H1 (cell line): Measurements from ENCODE around the gene ACP4. TPM values are rescaled to one million over a fixed set of nuclear protein-coding genes. Genes with fewer than 3 reads are reported as not detected.

Source experiments
- CTCF ChIA-PET: fragments of 300-600 bp; sonication (Branson Sonifier 250); formaldehyde crosslinking; loops from one replicate; lab custom pipeline; 2021; ENCODE audit not compliant: partially characterized antibody; lab: Charles Lee
- POLR2A ChIA-PET: fragments of 300-600 bp; sonication (Branson Sonifier 250); formaldehyde crosslinking; loops from one replicate; lab custom pipeline; 2021; ENCODE audit warnings: inconsistent platforms; ENCODE audit not compliant: partially characterized antibody; lab: Charles Lee
- DNase-seq, 2 experiments: peaks; one replicate each; pipeline versions ENCODE4 v3.0.0 to v3.0.0-alpha.2; 2010 to 2022; ENCODE audit warnings: low spot score in 2 of 2, low read depth in 1 of 2, mixed read lengths in 1 of 2
- FAIRE-seq: peaks from 2 replicates; lab custom pipeline; 2011; peaks lifted over from hg19 to GRCh38; lab: Jason Lieb, UNC
- H2AFZ ChIP-seq: 2 replicates; pipeline ENCODE4 v1.8.1; 2012; ENCODE audit warnings: low read length, inconsistent platforms
- H2AK5ac ChIP-seq: 2 replicates; pipeline ENCODE4 v1.6.1; 2013; ENCODE audit warnings: low read depth, low read length
- H2BK120ac ChIP-seq: replicated peaks from 2 replicates; pipeline ENCODE3; 2013; ENCODE audit warnings: low read depth, low read length, inconsistent platforms
- H2BK12ac ChIP-seq: 2 replicates; pipeline ENCODE4 v1.6.1; 2013; ENCODE audit warnings: low read depth, low read length
- H2BK15ac ChIP-seq: 2 replicates; pipeline ENCODE4 v1.6.1; 2013; ENCODE audit warnings: low read length
- H2BK20ac ChIP-seq: 2 replicates; pipeline ENCODE4 v1.6.1; 2013; ENCODE audit warnings: low read length
- H2BK5ac ChIP-seq: 2 replicates; pipeline ENCODE4 v1.6.1; 2013; ENCODE audit warnings: low read depth, low read length
- H3K14ac ChIP-seq: 2 replicates; pipeline ENCODE4 v1.6.1; 2013; ENCODE audit warnings: inconsistent platforms; ENCODE audit not compliant: insufficient read length
- H3K18ac ChIP-seq: 2 replicates; pipeline ENCODE4 v1.6.1; 2013; ENCODE audit warnings: low read length; ENCODE audit errors: extremely low read depth
- H3K23ac ChIP-seq: 2 replicates; pipeline ENCODE4 v1.6.1; 2013; ENCODE audit warnings: inconsistent platforms; ENCODE audit not compliant: insufficient read length
- H3K23me2 ChIP-seq: 2 replicates; pipeline ENCODE4 v1.6.1; 2013; ENCODE audit warnings: low read depth, low read length
- H3K27ac ChIP-seq: 2 replicates; pipeline ENCODE4 v1.6.1; 2011; ENCODE audit warnings: low read depth, low read length, inconsistent platforms
- H3K27me3 ChIP-seq, 4 experiments: replicated peaks in 1 of 4; 1 replicate in 1 of 4; 2 replicates in 3 of 4; pipeline versions ENCODE4 v1.6.1 to v1.8.1; 2011 to 2013; ENCODE audit warnings: low read length in 3 of 4, mild to moderate bottlenecking in 3 of 4, inconsistent platforms in 2 of 4, mixed read lengths in 2 of 4, moderate library complexity in 1 of 4; ENCODE audit not compliant: control insufficient read depth in 3 of 4, insufficient read depth in 3 of 4; ENCODE audit errors: extremely low read depth in 1 of 4
- H3K36me3 ChIP-seq, 4 experiments: 2 replicates each; pipeline versions ENCODE4 v1.6.1 to v1.8.1; 2011 to 2013; ENCODE audit warnings: mild to moderate bottlenecking in 4 of 4, low read length in 3 of 4, moderate library complexity in 2 of 4, control low read depth in 1 of 4, inconsistent platforms in 1 of 4; ENCODE audit not compliant: insufficient read depth in 4 of 4, control insufficient read depth in 2 of 4
- H3K4ac ChIP-seq: replicated peaks from 2 replicates; pipeline ENCODE3; 2013; ENCODE audit warnings: low read length, low read depth, mixed read lengths, inconsistent platforms; ENCODE audit not compliant: insufficient read length
- H3K4me1 ChIP-seq, 4 experiments: replicated peaks in 1 of 4; 1 replicate in 1 of 4; 2 replicates in 3 of 4; pipeline versions ENCODE4 v1.6.1 to v1.8.1; 2011 to 2013; ENCODE audit warnings: low read length in 3 of 4, inconsistent platforms in 2 of 4, mixed read lengths in 1 of 4; ENCODE audit not compliant: insufficient read depth in 4 of 4, control insufficient read depth in 3 of 4
- H3K4me2 ChIP-seq, 2 experiments: 2 replicates each; pipeline versions ENCODE4 v1.6.1 to v1.8.1; 2011 to 2013; ENCODE audit warnings: low read depth in 2 of 2, low read length in 2 of 2, control low read depth in 1 of 2, inconsistent platforms in 1 of 2, mild to moderate bottlenecking in 1 of 2; ENCODE audit not compliant: insufficient read depth in 1 of 2
- H3K4me3 ChIP-seq, 4 experiments: fragments of 200-600, 300-600 bp in 1 of 4; sonication (generic), shearing (Covaris generic), sonication (Bioruptor Twin) in 1 of 4; 2 replicates each; pipeline versions ENCODE4 v1.5.1 to v1.8.1; 2011 to 2016; ENCODE audit warnings: low read length in 4 of 4, low read depth in 3 of 4, control low read depth in 2 of 4, inconsistent platforms in 2 of 4, mild to moderate bottlenecking in 2 of 4, mixed read lengths in 1 of 4, moderate library complexity in 1 of 4; ENCODE audit not compliant: insufficient read depth in 2 of 4; ENCODE audit errors: extremely low read depth in 1 of 4
- H3K56ac ChIP-seq: replicated peaks from 2 replicates; pipeline ENCODE3; 2013; ENCODE audit warnings: low read depth, mild to moderate bottlenecking, mixed read lengths, low read length, inconsistent platforms; ENCODE audit not compliant: insufficient read length
- H3K79me1 ChIP-seq: 2 replicates; pipeline ENCODE4 v1.6.1; 2013; ENCODE audit warnings: low read depth, low read length, control low read depth
- H3K79me2 ChIP-seq, 2 experiments: 2 replicates each; pipeline versions ENCODE4 v1.6.1 to v1.8.1; 2012 to 2013; ENCODE audit warnings: low read length in 2 of 2, mild to moderate bottlenecking in 2 of 2, inconsistent platforms in 1 of 2; ENCODE audit not compliant: insufficient read depth in 2 of 2, control insufficient read depth in 1 of 2
- H3K9ac ChIP-seq, 4 experiments: replicated peaks in 1 of 4; 1 replicate in 1 of 4; 2 replicates in 3 of 4; pipeline versions ENCODE4 v1.6.1 to v1.8.1; 2011 to 2013; ENCODE audit warnings: low read depth in 3 of 4, low read length in 3 of 4, control low read depth in 2 of 4, mild to moderate bottlenecking in 2 of 4, moderate library complexity in 2 of 4, inconsistent platforms in 1 of 4; ENCODE audit errors: extremely low read depth in 1 of 4
- H3K9me3 ChIP-seq, 2 experiments: 2 replicates each; pipeline versions ENCODE4 v1.6.1 to v1.8.1; 2012 to 2013; ENCODE audit warnings: mild to moderate bottlenecking in 2 of 2, moderate library complexity in 2 of 2, control low read depth in 1 of 2, inconsistent platforms in 1 of 2, low read depth in 1 of 2, low read length in 1 of 2, mixed read lengths in 1 of 2; ENCODE audit not compliant: insufficient read depth in 2 of 2
- H4K20me1 ChIP-seq, 2 experiments: replicated peaks in 1 of 2; 2 replicates each; pipeline versions ENCODE3 to v1.8.1; 2011 to 2013; ENCODE audit warnings: inconsistent platforms in 2 of 2, low read length in 2 of 2, mild to moderate bottlenecking in 1 of 2; ENCODE audit not compliant: insufficient read depth in 2 of 2, control insufficient read depth in 1 of 2
- H4K5ac ChIP-seq: 2 replicates; pipeline ENCODE4 v1.6.1; 2013; ENCODE audit warnings: low read length, low read depth, mixed read lengths, inconsistent platforms; ENCODE audit not compliant: insufficient read length
- H4K8ac ChIP-seq: 2 replicates; pipeline ENCODE4 v1.8.0; 2013; ENCODE audit warnings: mild to moderate bottlenecking, moderate library complexity, low read length, inconsistent platforms; ENCODE audit not compliant: insufficient read depth; ENCODE audit errors: extremely low read depth
- H4K91ac ChIP-seq: replicated peaks from 2 replicates; pipeline ENCODE3; 2013; ENCODE audit warnings: low read length, mixed read lengths, inconsistent platforms; ENCODE audit not compliant: insufficient read length
- CBX8 ChIP-seq: fragments of 300-800, 300-1000 bp; sonication (generic); IDR thresholded peaks from 2 replicates; pipeline ENCODE4 v1.7.1; 2016; ENCODE audit warnings: low read depth, low read length, borderline replicate concordance
- HDAC6 ChIP-seq: IDR thresholded peaks from one replicate; pipeline ENCODE4 v1.7.1; 2012; ENCODE audit warnings: low read depth, mild to moderate bottlenecking, inconsistent platforms, low read length, moderate library complexity
- POLR2A ChIP-seq, 2 experiments: IDR thresholded peaks; 1 replicate in 1 of 2; 2 replicates in 1 of 2; pipeline ENCODE4 v1.6.1; 2011; ENCODE audit warnings: low read depth in 2 of 2, low read length in 2 of 2, mild to moderate bottlenecking in 2 of 2; ENCODE audit errors: control extremely low read depth in 1 of 2
- POLR2AphosphoS5 ChIP-seq: IDR thresholded peaks from 2 replicates; pipeline ENCODE4 v1.6.1; 2011; ENCODE audit warnings: low read depth, low read length
- RAD21 ChIP-seq, 2 experiments: IDR thresholded peaks in 1 of 2; conservative IDR thresholded peaks in 1 of 2; 2 replicates each; pipeline ENCODE4 v1.6.1; 2011; ENCODE audit warnings: low read depth in 2 of 2, low read length in 2 of 2, improper control_type of control experiment in 1 of 2, inconsistent platforms in 1 of 2, mild to moderate bottlenecking in 1 of 2, moderate library complexity in 1 of 2
- RFX5 ChIP-seq: IDR thresholded peaks from 2 replicates; pipeline ENCODE4 v1.6.1; 2011; ENCODE audit warnings: low read depth, low read length, improper control_type of control experiment, borderline replicate concordance
- TAF7 ChIP-seq: optimal IDR thresholded peaks from 2 replicates; pipeline ENCODE3; 2011; ENCODE audit warnings: low read depth, mild to moderate bottlenecking, inconsistent platforms, low read length, moderate library complexity, borderline replicate concordance
- WGBS, 2 experiments: shearing (Covaris generic) in 1 of 2; methylation state at CpG; one replicate each; pipeline versions ENCODE4 v1.1.6 to v1.1.7; 2013 to 2015; ENCODE audit warnings: low lambda C conversion rate in 2 of 2, mixed read lengths in 2 of 2, inconsistent platforms in 1 of 2, low coverage in 1 of 2, missing lambda C conversion rate in 1 of 2; ENCODE audit not compliant: insufficient replicate concordance in 2 of 2, insufficient coverage in 1 of 2, insufficient read length in 1 of 2; ENCODE audit errors: extremely low coverage in 1 of 2, missing lambda C conversion rate in 1 of 2; 5-methylcytosine and 5-hydroxymethylcytosine counted together
- polyA plus RNA-seq, 7 experiments: library from polyadenylated mRNA; depleted of rRNA in 3 of 7; stranded (reverse) in 5 of 7; unstranded in 2 of 7; fragments of >200 nt in 5 of 7; fragments of 200-250 nt in 2 of 7; gene quantifications; 1 replicate in 5 of 7; 2 replicates in 1 of 7; 4 replicates in 1 of 7; pipeline versions ENCODE4 v1.2.1 to v1.2.3, GENCODE V29; 2011 to 2013; ENCODE audit warnings: missing spikeins in 2 of 7, mixed read lengths in 2 of 7
- total RNA-seq: library from RNA; stranded (reverse); fragmentation: NEBNext Ultra II Directional; extraction: Animal tissue kit (Norgen Biotek cat#: 25700); gene quantifications from 2 replicates; pipeline ENCODE4 v1.2.1, GENCODE V29; 2021
- TF ChIP-seq, protein P1 (sequence below): IDR thresholded peaks from 2 replicates; pipeline ENCODE4 v1.6.1; 2012; ENCODE audit warnings: low read length, inconsistent platforms

The ACP4 gene
- total and polyA plus RNA-seq, 2 of the 8 experiments (the other 6 are each of a cell fraction or from before 2014, with no cell fraction given): not detected

DNA sequence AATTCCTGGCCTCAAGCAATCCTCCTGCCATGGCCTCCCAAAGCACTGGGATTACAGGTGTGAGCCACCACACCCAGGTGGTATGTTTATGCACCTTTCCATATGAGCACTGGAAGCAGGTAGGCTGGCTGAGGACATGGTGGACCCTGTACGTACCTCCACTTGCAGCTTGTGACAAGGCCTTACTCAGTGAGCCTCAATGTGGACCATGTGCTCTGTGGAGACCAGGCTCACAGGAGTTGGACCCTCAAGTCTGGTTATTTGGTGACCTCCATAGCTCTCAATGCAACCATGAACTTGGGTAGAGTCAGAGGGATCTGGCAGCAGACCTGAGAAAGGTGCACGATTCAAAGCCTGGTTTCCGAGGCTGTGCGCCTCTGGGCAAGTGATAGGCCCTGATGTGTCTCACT lies 5.5 kb downstream of the ACP4 start:
- Histone ChIP-seq H3K9me3 (no peaks in the 10 kb centered on the region), H2AFZ (no peak overlapping the region), H3K56ac (no peak overlapping the region), H3K4me2 (no peak overlapping the region), H3K9ac (no peak overlapping the region), H3K14ac (no peak overlapping the region), H3K79me2 (peaks cover 0 to 11% of the 10 kb centered on the region in 2 experiments; a peak in 2 of 4 replicates), H2BK20ac (no peak overlapping the region), H2BK12ac (no peak overlapping the region), H2BK5ac (no peak overlapping the region), H4K91ac (no peak overlapping the region), H3K79me1 (peaks cover 4% of the 10 kb centered on the region; the same call in 1 of the 2 replicates), H3K27me3 (no peaks in the 10 kb centered on the region; a peak in 1 of 7 replicates), H3K4me1 (peaks cover 0 to 14% (median 6%) of the 10 kb centered on the region in 4 experiments; a peak in 5 of 7 replicates), H4K20me1 (peaks cover 40 to 43% of the 10 kb centered on the region in 2 experiments), H3K18ac (0 out of 2 replicates have a peak overlapping the region, but pooled peaks have one; percentile 14), H2AK5ac (no peak overlapping the region)
- DNase-seq: no peak
- CTCF ChIA-PET: interaction anchor here (0.9 to 2.3 kb wide), 8 partner anchors 11 to 411 kb away, joined by 3 to 15 read pairs (median 6); partner anchors contain the start of gene POLD1
- WGBS, 2 experiments: 75% methylated on average over 4 of the region's 4 CpGs; no CpG with 5 or more reads in 1 of the 2 experiments
- TF ChIP-seq RAD21 (IDR thresholded peaks at IDR 0.05 in 1 of 2, conservative IDR thresholded peaks at IDR 0.05 in 1 of 2; ENCODE audit: low read depth in 2 of 2, low read length in 2 of 2) (no peak), CBX8 (no peak), RFX5 (no peak), TAF7 (no peak), HDAC6 (no peak), POLR2AphosphoS5 (peak; percentile 72), POLR2A (IDR thresholded peaks at IDR 0.05; ENCODE audit: control extremely low read depth in 1 of 2, low read depth in 2 of 2, low read length in 2 of 2) (peak; percentile 15 to 63; a peak in 2 of 3 replicates)
- TF ChIP-seq, protein P1, sequence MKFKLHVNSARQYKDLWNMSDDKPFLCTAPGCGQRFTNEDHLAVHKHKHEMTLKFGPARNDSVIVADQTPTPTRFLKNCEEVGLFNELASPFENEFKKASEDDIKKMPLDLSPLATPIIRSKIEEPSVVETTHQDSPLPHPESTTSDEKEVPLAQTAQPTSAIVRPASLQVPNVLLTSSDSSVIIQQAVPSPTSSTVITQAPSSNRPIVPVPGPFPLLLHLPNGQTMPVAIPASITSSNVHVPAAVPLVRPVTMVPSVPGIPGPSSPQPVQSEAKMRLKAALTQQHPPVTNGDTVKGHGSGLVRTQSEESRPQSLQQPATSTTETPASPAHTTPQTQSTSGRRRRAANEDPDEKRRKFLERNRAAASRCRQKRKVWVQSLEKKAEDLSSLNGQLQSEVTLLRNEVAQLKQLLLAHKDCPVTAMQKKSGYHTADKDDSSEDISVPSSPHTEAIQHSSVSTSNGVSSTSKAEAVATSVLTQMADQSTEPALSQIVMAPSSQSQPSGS: peak; percentile 17; the same call in 1 of the 2 replicates
- TF ChIP-seq, all 59 proteins: peak for 3
- no peak overlapping the region for H3K4ac ChIP-seq
- H4K5ac ChIP-seq: no peak overlapping the region
- H4K8ac ChIP-seq: no peak overlapping the region
- no peak overlapping the region for H3K23ac ChIP-seq
- H3K27ac ChIP-seq: no peak overlapping the region
- H2BK15ac ChIP-seq: no peak overlapping the region
- no peaks in the 10 kb centered on the region; the same call in 1 of the 2 replicates for H3K23me2 ChIP-seq
- POLR2A ChIA-PET: interaction anchor here (0.6 to 15.0 kb wide), 31 partner anchors 7 to 312 kb away, joined by 3 to 275 read pairs (median 4); partner anchors contain the start of genes CLEC11A, KLK1, KLK3 and KLK4
- H2BK120ac ChIP-seq: no peak overlapping the region
- no peak for FAIRE-seq
- H3K4me3 ChIP-seq: no peak overlapping the region
- H3K36me3 ChIP-seq: peaks cover 19 to 46% (median 34%) of the 10 kb centered on the region in 4 experiments; a peak in 7 of 8 replicates
